ENCODE data around the gene DUSP1. TPM values are rescaled to one million over a fixed set of nuclear protein-coding genes. Genes with fewer than 3 reads are reported as not detected.

Gene DUSP1
- polyA plus RNA-seq, 1 donor from 2014 or later = 48.3 TPM

- H3K9me3 ChIP-seq (ENCODE audit: low read length) = no peaks in the 10 kb centered on the region
- peaks cover 14% of the 10 kb centered on the region for H3K36me3 ChIP-seq (ENCODE audit: insufficient read depth, low read length)
- peaks cover 13% of the 10 kb centered on the region for H3F3A ChIP-seq (ENCODE audit: insufficient read depth, low read length, poor library complexity, severe bottlenecking)
- H3K9me2 ChIP-seq (ENCODE audit: insufficient read depth, low read length) = no peaks in the 10 kb centered on the region
- no peak overlapping the region for H2AFZ ChIP-seq (ENCODE audit: low read depth, low read length)
- H3K9ac ChIP-seq (ENCODE audit: low read length) = peak overlapping the region; percentile 65
- H4K20me1 ChIP-seq (ENCODE audit: insufficient read depth) = no peaks in the 10 kb centered on the region
- peak overlapping the region; percentile 76 for H3K4me2 ChIP-seq (ENCODE audit: low read length)
- TF ChIP-seq RAD21 (conservative IDR thresholded peaks at IDR 0.05) (no peak), TAF1 (IDR thresholded peaks at IDR 0.05; ENCODE audit: low read depth) (no peak), EZH2 (IDR thresholded peaks at IDR 0.05; ENCODE audit: borderline replicate concordance, insufficient read depth, low read length, poor library complexity, severe bottlenecking) (no peak), EP300 (conservative IDR thresholded peaks at IDR 0.05; ENCODE audit: poor library complexity, severe bottlenecking) (no peak)
- H3K27ac ChIP-seq (ENCODE audit: low read length) = peak overlapping the region; percentile 97
- H3K4me3 ChIP-seq (ENCODE audit: low read length) = peak overlapping the region; percentile 98
- H3K27me3 ChIP-seq (ENCODE audit: insufficient read depth, low read depth, low read length) = no peaks in the 10 kb centered on the region
- peaks cover 48% of the 10 kb centered on the region for H3K79me2 ChIP-seq (replicated peaks; ENCODE audit: insufficient read depth, low read length)
Observed at GRCh38 chr5:172766287-172767108, 4.5 kb downstream of the DUSP1 start.

GRCh38 chr5:172765766-172766286 is 5.2 kb downstream of the DUSP1 start:
- no peaks in the 10 kb centered on the region for H4K20me1 ChIP-seq (ENCODE audit: insufficient read depth)
- H3K27me3 ChIP-seq (ENCODE audit: insufficient read depth, low read depth, low read length) = no peaks in the 10 kb centered on the region
- H3K9me3 ChIP-seq (ENCODE audit: low read length) = no peaks in the 10 kb centered on the region
- H2AFZ ChIP-seq (ENCODE audit: low read depth, low read length) = no peak overlapping the region
- H3K36me3 ChIP-seq (ENCODE audit: insufficient read depth, low read length) = peaks cover 14% of the 10 kb centered on the region
- no peaks in the 10 kb centered on the region for H3K9me2 ChIP-seq (ENCODE audit: insufficient read depth, low read length)
- H3F3A ChIP-seq (ENCODE audit: insufficient read depth, low read length, poor library complexity, severe bottlenecking) = peaks cover 13% of the 10 kb centered on the region
- peak overlapping the region; percentile 98 for H3K4me3 ChIP-seq (ENCODE audit: low read length)
- peak overlapping the region; percentile 76 for H3K4me2 ChIP-seq (ENCODE audit: low read length)
- peak overlapping the region; percentile 97 for H3K27ac ChIP-seq (ENCODE audit: low read length)
- TF ChIP-seq EP300 (conservative IDR thresholded peaks at IDR 0.05; ENCODE audit: poor library complexity, severe bottlenecking) (no peak), CTCF (IDR thresholded peaks at IDR 0.05; ENCODE audit: poor library complexity, severe bottlenecking) (no peak), EZH2 (IDR thresholded peaks at IDR 0.05; ENCODE audit: borderline replicate concordance, insufficient read depth, low read length, poor library complexity, severe bottlenecking) (no peak), SMC3 (conservative IDR thresholded peaks at IDR 0.05; ENCODE audit: poor library complexity) (no peak), POLR2AphosphoS5 (IDR thresholded peaks at IDR 0.05) (no peak), MXI1 (conservative IDR thresholded peaks at IDR 0.05; ENCODE audit: poor library complexity, severe bottlenecking) (no peak)
- H3K9ac ChIP-seq (ENCODE audit: low read length) = peak overlapping the region; percentile 65
- peaks cover 46% of the 10 kb centered on the region for H3K79me2 ChIP-seq (replicated peaks; ENCODE audit: insufficient read depth, low read length)

- peak overlapping the region; percentile 98 for H3K4me3 ChIP-seq (ENCODE audit: low read length)
Observed at GRCh38 chr5:172764861-172765765, 5.9 kb downstream of the DUSP1 start.

More at GRCh38 chr5:172764861-172765765, 5.9 kb downstream of the DUSP1 start:
- H4K20me1 ChIP-seq (ENCODE audit: insufficient read depth) = no peaks in the 10 kb centered on the region
- H3K9me3 ChIP-seq (ENCODE audit: low read length) = no peaks in the 10 kb centered on the region
- H3K79me2 ChIP-seq (replicated peaks; ENCODE audit: insufficient read depth, low read length) = peaks cover 39% of the 10 kb centered on the region
- peak overlapping the region; percentile 86 for H3K9ac ChIP-seq (ENCODE audit: low read length)
- H3K27me3 ChIP-seq (ENCODE audit: insufficient read depth, low read depth, low read length) = no peaks in the 10 kb centered on the region
- H2AFZ ChIP-seq (ENCODE audit: low read depth, low read length) = peak overlapping the region; percentile 11
- peaks cover 14% of the 10 kb centered on the region for H3K36me3 ChIP-seq (ENCODE audit: insufficient read depth, low read length)
- H3K9me2 ChIP-seq (ENCODE audit: insufficient read depth, low read length) = no peaks in the 10 kb centered on the region
- TF ChIP-seq REST (IDR thresholded peaks at IDR 0.05; ENCODE audit: borderline replicate concordance) = peak; percentile 93
- peak; percentile 58 for TF ChIP-seq SMC3 (conservative IDR thresholded peaks at IDR 0.05; ENCODE audit: poor library complexity)
- TF ChIP-seq RAD21 (conservative IDR thresholded peaks at IDR 0.05) = peak; percentile 58
- TF ChIP-seq EZH2 (IDR thresholded peaks at IDR 0.05; ENCODE audit: borderline replicate concordance, insufficient read depth, low read length, poor library complexity, severe bottlenecking) = no peak
- peak; percentile 47 for TF ChIP-seq CTCF (IDR thresholded peaks at IDR 0.05; ENCODE audit: poor library complexity, severe bottlenecking)
- peak; percentile 97 for TF ChIP-seq EP300 (conservative IDR thresholded peaks at IDR 0.05; ENCODE audit: poor library complexity, severe bottlenecking)
- TF ChIP-seq MXI1 (conservative IDR thresholded peaks at IDR 0.05; ENCODE audit: poor library complexity, severe bottlenecking) = peak; percentile 68
- peak; percentile 95 for TF ChIP-seq POLR2AphosphoS5 (IDR thresholded peaks at IDR 0.05)
- TF ChIP-seq TAF1 (IDR thresholded peaks at IDR 0.05; ENCODE audit: low read depth) = peak; percentile 94
- peak overlapping the region; percentile 76 for H3K4me2 ChIP-seq (ENCODE audit: low read length)
- peaks cover 13% of the 10 kb centered on the region for H3F3A ChIP-seq (ENCODE audit: insufficient read depth, low read length, poor library complexity, severe bottlenecking)
- peak overlapping the region; percentile 97 for H3K27ac ChIP-seq (ENCODE audit: low read length)

Data from neural cell (in vitro differentiated cells).